ENCODE measurements around the gene BAIAP2L1.

The BAIAP2L1 gene

DNA sequence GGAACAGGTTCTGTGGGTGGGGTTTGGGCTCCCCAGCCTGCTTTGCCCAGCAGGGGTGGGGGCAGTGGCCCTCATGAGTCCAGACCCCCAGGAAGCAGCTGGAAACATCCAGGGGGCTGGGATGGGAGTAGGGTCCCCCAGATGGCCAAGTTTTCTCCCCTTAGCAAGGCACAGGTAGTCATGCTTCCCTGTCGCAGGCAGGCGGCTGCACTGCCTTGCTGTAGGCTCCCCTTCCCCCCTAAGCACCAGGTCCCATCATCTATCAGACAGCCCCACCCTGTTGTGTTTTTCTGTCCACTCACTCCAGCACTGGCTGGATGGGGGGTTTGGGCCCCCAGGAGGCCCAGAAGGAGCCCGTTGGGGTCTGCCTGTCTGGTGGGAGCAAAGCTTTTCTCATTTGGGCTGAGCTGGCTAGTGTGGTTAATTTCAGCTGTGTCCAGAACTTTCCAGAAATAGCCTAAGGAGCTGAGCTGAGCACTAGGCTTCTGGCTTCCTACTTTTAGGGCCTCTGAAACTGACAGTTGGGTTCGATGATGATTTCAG lies 111.5 kb downstream of the BAIAP2L1 start:
- no peak for DNase-seq

- no peak for DNase-seq
Observed at GRCh38 chr7:98288064-98288823, 112.6 kb downstream of the BAIAP2L1 start.

- DNase-seq, result no peak
Observed at GRCh38 chr7:98287486-98287959, 113.4 kb downstream of the BAIAP2L1 start.

DNA sequence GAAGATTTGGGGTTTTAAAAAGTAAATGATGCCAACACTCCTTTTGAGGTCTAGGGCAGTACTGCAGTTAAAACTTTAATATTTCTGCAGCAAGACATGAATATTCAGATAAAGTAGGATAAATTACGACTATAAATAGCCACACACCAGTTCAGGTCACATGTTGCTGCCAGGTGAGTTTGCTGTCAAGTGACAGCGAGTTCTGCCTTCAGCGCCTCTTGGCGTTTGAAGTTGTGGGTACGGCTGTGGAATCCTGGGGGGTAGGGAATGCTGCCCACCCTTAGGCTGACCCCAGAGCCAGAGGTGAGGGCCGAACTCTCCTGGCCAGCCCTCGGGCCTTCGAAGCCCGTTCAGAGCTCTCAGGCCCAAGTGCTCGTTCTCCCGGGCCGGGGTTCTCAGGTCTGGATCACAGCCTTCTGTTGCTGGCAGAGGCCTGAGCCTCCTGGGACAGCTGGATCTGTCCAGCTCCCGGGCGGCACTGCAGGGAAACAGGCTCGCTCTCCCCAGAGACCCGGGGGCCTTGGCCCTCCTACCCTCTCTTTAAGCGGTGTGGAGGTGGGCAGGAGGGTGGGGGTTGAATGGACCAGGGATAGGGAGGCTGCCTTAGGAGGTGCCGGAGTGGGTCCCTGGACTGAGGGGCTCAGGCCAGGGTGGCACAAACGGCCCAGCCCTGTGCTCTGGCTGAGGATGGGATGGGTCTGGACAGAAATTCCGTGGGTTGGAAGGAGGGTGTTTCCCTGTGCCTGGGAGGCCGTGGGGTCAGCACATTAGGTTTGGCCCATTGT lies 114.0 kb downstream of the BAIAP2L1 start:
- DNase-seq, result no peak

- DNase-seq, result no peak
Observed at GRCh38 chr7:98286093-98286539, 114.8 kb downstream of the BAIAP2L1 start.

- DNase-seq, result no peak
Observed at GRCh38 chr7:98285157-98286092, 115.5 kb downstream of the BAIAP2L1 start.

- peak; percentile 70 to 75 for DNase-seq
Observed at GRCh38 chr7:98284335-98285036, 116.4 kb downstream of the BAIAP2L1 start.

DNA sequence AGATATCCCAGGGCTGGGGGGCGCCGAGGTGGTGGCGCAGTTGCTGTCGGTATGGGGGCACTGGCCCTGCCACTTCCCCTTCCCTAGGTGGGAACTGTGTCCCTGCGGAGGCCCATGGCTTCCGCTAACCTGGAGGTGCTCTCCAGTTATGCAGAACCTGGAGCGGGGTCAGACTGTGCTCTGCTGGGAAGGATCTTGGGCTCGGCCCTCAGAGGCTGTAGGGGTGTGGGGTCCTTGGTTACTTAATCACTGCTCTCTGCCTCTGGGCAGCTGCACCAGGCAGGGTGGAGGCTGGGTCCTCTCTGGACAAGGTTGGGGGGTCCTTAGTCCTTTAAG lies 117.0 kb downstream of the BAIAP2L1 start:
- no peak for DNase-seq

- peak; percentile 91 to 94 for DNase-seq
Observed at GRCh38 chr7:98283127-98283886, 117.6 kb downstream of the BAIAP2L1 start.

GRCh38 chr7:98282703-98283102 lies 118.2 kb downstream of the BAIAP2L1 start:
- DNase-seq, result no peak

- no peak for DNase-seq
Observed at GRCh38 chr7:98281757-98282606, 118.9 kb downstream of the BAIAP2L1 start.

GRCh38 chr7:98280791-98281756 lies 119.8 kb downstream of the BAIAP2L1 start, which contains the start of gene BRI3:
TSS of gene BRI3 (plus strand) at chr7:98281686. CDS start at chr7:98281796, 110 bp downstream.
- peak; percentile 68 to 72 for DNase-seq

- DNase-seq, result no peak
Observed at GRCh38 chr7:98280296-98280695, 120.6 kb downstream of the BAIAP2L1 start.

DNA sequence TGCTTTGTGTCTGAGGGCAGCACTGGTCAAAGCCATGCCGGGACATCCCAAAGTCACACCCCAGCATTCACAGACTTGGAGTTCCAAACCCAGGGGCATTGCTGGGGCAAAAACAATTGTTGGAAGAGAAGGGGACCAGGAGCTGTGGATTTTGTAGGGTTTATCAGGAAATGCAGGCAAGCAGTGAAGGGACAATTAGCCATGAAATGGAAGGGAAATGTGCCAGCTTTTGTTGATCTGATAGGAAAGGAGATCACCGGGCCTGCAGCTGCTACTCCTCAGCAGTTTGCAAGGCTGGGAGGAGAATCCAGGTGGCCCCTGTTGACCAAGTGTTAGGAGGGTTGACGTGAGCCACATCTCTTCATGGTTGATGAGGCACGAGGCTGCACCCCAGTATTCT lies 122.0 kb downstream of the BAIAP2L1 start:
- DNase-seq, result no peak

DNA sequence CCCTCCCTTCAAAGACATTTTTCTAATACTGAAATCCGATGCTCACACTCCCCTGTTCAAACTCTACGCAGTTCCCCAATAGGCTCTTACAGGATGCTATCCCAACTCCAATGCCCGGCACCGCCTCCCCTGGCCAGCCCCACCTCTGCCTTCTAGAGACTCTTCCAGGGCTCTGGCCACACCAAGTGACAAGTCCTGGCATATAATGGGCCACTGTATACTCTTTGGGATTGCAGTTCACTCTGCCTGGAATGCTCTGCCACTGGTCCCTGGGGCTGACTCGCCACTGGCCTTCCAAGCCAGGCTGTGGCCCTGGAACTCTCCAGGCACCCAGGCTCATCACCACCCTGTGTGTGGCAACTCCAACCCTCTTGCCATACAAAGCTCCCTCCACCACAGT lies 122.5 kb downstream of the BAIAP2L1 start:
- no peak for DNase-seq

GRCh38 chr7:98276241-98276761 lies 124.6 kb downstream of the BAIAP2L1 start:
- DNase-seq, result no peak

- DNase-seq, result no peak
Observed at GRCh38 chr7:98267303-98267702, 133.6 kb downstream of the BAIAP2L1 start.

- DNase-seq, result peak in 1 of 2 experiments; percentile 13
Observed at GRCh38 chr7:98266840-98267239, 134.1 kb downstream of the BAIAP2L1 start.

DNA sequence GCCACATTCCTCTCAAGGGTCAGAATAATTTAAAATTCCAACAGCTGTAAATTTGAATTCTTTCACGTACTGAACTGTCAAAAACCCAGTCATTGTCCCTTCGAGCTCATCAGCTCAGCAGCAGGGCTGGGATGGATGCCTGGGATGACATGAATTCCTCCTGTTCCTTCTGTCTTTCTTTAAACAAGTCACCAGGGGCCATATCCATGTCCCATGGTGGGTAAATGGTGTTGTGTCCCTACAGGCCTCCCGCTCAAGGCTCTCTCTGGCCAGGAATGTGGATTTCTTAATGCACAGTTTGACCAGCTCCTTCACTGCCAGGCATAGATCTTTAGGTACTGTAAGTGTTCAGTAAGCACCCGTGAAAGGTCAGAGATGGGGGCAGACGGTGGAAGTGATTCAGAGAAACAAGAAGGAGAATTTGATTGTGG lies 135.0 kb downstream of the BAIAP2L1 start:
- DNase-seq, result no peak

Data from Kasumi-1 (cell line).